ENCODE results near the gene PPP3R2. TPM values are rescaled to one million over a fixed set of nuclear protein-coding genes. Genes with fewer than 3 reads are reported as not detected.

The PPP3R2 gene
- polyA plus RNA-seq, 6 donors from 2014 or later = not detected

GRCh38 chr9:101543098-101543735, 51.6 kb downstream of the PPP3R2 start:
- Mint-ChIP-seq H3K4me3 (no peak overlapping the region), H3K36me3 (peaks cover 24 to 39% of the 10 kb centered on the region in 2 donors), H3K27me3 (no peaks in the 10 kb centered on the region), H3K9me3 (peaks cover 0 to 1% (median 0%) of the 10 kb centered on the region in 7 donors), H3K27ac (no peak overlapping the region), H3K4me1 (peaks cover 0 to 3% (median 0%) of the 10 kb centered on the region in 3 donors)
- ATAC-seq (ENCODE audit: low read depth in 2 of 2) = no peak
- no peak for DNase-seq

Other genes starting within 250 kb of the PPP3R2 start
- gene BAAT, start 210.0 kb downstream of the PPP3R2 start, polyA plus RNA-seq (ENCODE audit: low read depth in 6 of 6) = under 1 TPM in 1 of 6 donors, not detected in 5; 0.12 TPM
- 10 to 100 TPM in 5 of 6 donors, 1 to 10 TPM in 1; 9.2 to 15.0 (median 12.5) TPM for gene MRPL50, start 196.4 kb downstream of the PPP3R2 start, polyA plus RNA-seq (ENCODE audit: low read depth in 6 of 6)
- 1 to 10 TPM; 1.3 to 5.0 (median 3.8) TPM for gene ZNF189, start 196.1 kb downstream of the PPP3R2 start, polyA plus RNA-seq (ENCODE audit: low read depth in 6 of 6)
- under 1 TPM in 2 of 6 donors, not detected in 4; 0.18 to 0.22 TPM for gene ALDOB, start 159.2 kb downstream of the PPP3R2 start, polyA plus RNA-seq (ENCODE audit: low read depth in 6 of 6)
- 10 to 100 TPM; 15.3 to 45.0 (median 41.1) TPM for gene RNF20, start 61.1 kb downstream of the PPP3R2 start, polyA plus RNA-seq (ENCODE audit: low read depth in 6 of 6)
- gene GRIN3A, start 143.7 kb upstream of the PPP3R2 start, polyA plus RNA-seq (ENCODE audit: low read depth in 6 of 6) = under 1 TPM in 4 of 6 donors, not detected in 2; 0.03 to 0.09 (median 0.07) TPM